HepG2 (cell line): ENCODE measurements around the gene CTRL. TPM values are rescaled to one million over a fixed set of nuclear protein-coding genes. Genes with fewer than 3 reads are reported as not detected.

Experiments
- AKAP8 ChIP-seq: sonication (generic); formaldehyde crosslinking; IDR thresholded peaks from 2 replicates; pipeline ENCODE4 v1.5.1; 2020; ENCODE audit warnings: mild to moderate bottlenecking, missing genetic modification reagents
- DDIT3 ChIP-seq: sonication (generic); formaldehyde crosslinking; IDR thresholded peaks from 2 replicates; pipeline ENCODE4 v1.4.0; 2020; ENCODE audit warnings: mild to moderate bottlenecking, missing genetic modification reagents
- E2F2 ChIP-seq: sonication (generic); formaldehyde crosslinking; IDR thresholded peaks from 2 replicates; pipeline ENCODE4 v1.4.0; 2020; ENCODE audit warnings: missing genetic modification reagents, borderline replicate concordance
- GMEB1 ChIP-seq: sonication (generic); formaldehyde crosslinking; IDR thresholded peaks from 2 replicates; pipeline ENCODE4 v1.5.1; 2020; ENCODE audit warnings: missing genetic modification reagents, mild to moderate bottlenecking, borderline replicate concordance
- PLRG1 ChIP-seq: fragments of 450-650 bp; conservative IDR thresholded peaks from 2 replicates; pipeline ENCODE4 v1.6.1; 2016
- RBM22 ChIP-seq: fragments of 200-400 bp; formaldehyde crosslinking; optimal IDR thresholded peaks from 2 replicates; pipeline ENCODE3; 2017; ENCODE audit warnings: mild to moderate bottlenecking, low read length, moderate library complexity
- TBL1XR1 ChIP-seq: fragments of 150-350 bp; IDR thresholded peaks from 2 replicates; pipeline ENCODE4 v1.6.1; 2014; ENCODE audit warnings: borderline replicate concordance, low read length; ENCODE audit not compliant: partially characterized antibody
- ZBTB2 ChIP-seq: sonication (generic); formaldehyde crosslinking; IDR thresholded peaks from 2 replicates; pipeline ENCODE4 v1.8.0; 2022; ENCODE audit warnings: low read depth, missing genetic modification reagents
- ZBTB42 ChIP-seq: sonication (generic); formaldehyde crosslinking; IDR thresholded peaks from 2 replicates; pipeline ENCODE4 v1.5.0; 2020; ENCODE audit warnings: mild to moderate bottlenecking, missing genetic modification reagents
- ZFYVE20 ChIP-seq: sonication (generic); formaldehyde crosslinking; IDR thresholded peaks from 2 replicates; pipeline ENCODE4 v1.8.0; 2023; ENCODE audit warnings: low read depth, mild to moderate bottlenecking, moderate library complexity, missing genetic modification reagents, borderline replicate concordance
- ZHX2 ChIP-seq, 2 experiments: sonication (generic) in 1 of 2; formaldehyde crosslinking in 1 of 2; IDR thresholded peaks; 2 replicates each; pipeline versions ENCODE4 v1.6.1 to v1.9.0; 2014 to 2022; ENCODE audit warnings: antibody characterized with exemption in 1 of 2, borderline replicate concordance in 1 of 2, inconsistent platforms in 1 of 2, low read depth in 1 of 2, missing genetic modification reagents in 1 of 2
- ZMYM4 ChIP-seq: sonication (generic); formaldehyde crosslinking; IDR thresholded peaks from 2 replicates; pipeline ENCODE4 v1.8.1; 2023; ENCODE audit warnings: mild to moderate bottlenecking, missing genetic modification reagents
- ZNF292 ChIP-seq: sonication (generic); formaldehyde crosslinking; IDR thresholded peaks from 2 replicates; pipeline ENCODE4 v1.8.1; 2022; ENCODE audit warnings: mild to moderate bottlenecking, low read depth, missing genetic modification reagents, borderline replicate concordance
- ZNF431 ChIP-seq: sonication (generic); formaldehyde crosslinking; IDR thresholded peaks from 2 replicates; pipeline ENCODE4 v1.9.0; 2022; ENCODE audit warnings: missing genetic modification reagents, low read depth, mild to moderate bottlenecking, borderline replicate concordance
- ZNF552 ChIP-seq: sonication (generic); formaldehyde crosslinking; IDR thresholded peaks from 2 replicates; pipeline ENCODE4 v1.9.0; 2022; ENCODE audit warnings: missing genetic modification reagents, mild to moderate bottlenecking, borderline replicate concordance
- ZNF557 ChIP-seq: sonication (generic); formaldehyde crosslinking; IDR thresholded peaks from 2 replicates; pipeline ENCODE4 v1.4.0; 2020; ENCODE audit warnings: missing genetic modification reagents
- polyA plus RNA-seq, 8 experiments: library from polyadenylated mRNA; depleted of rRNA in 3 of 8; stranded (reverse) in 7 of 8; unstranded in 1 of 8; fragments of >200 nt; fragmentation: Illumina TruSeq in 4 of 8; extraction: Trizol in 4 of 8; gene quantifications; 2 replicates each; pipeline versions ENCODE4 v1.2.1 to v1.2.3, GENCODE V29; 2011 to 2016; ENCODE audit warnings: low read depth in 4 of 8, missing spikeins in 1 of 8, mixed read lengths in 1 of 8; ENCODE audit not compliant: insufficient read depth in 1 of 8
- total RNA-seq, 5 experiments: library from RNA; depleted of rRNA; stranded (reverse); fragments of >200 nt; fragmentation: Illumina TruSeq; extraction: Trizol; gene quantifications; 2 replicates each; pipeline ENCODE4 v1.2.3, GENCODE V29; 2016; ENCODE audit warnings: low read depth in 1 of 5

CTRL gene
- total and polyA plus RNA-seq, 2 of the 13 experiments (the other 11 are each of a cell fraction or from before 2014, with no cell fraction given) = 1.9 to 2.7 TPM

GRCh38 chr16:67935402-67936123 lies 3.9 kb upstream of the CTRL start (continued):
- TF ChIP-seq ZHX2 (IDR thresholded peaks at IDR 0.05; ENCODE audit: low read depth) (no peak; the same call in 1 of the 2 replicates), ZHX2 (CRISPR knock-in tag; IDR thresholded peaks at IDR 0.05; ENCODE audit: borderline replicate concordance) (peak; percentile 91), ZNF431 (peak; percentile 91), ZNF552 (CRISPR knock-in tag) (no peak; the same call in none of the 2 replicates), RBM22 (no peak), AKAP8 (CRISPR knock-in tag) (peak; percentile 98), PLRG1 (no peak), ZBTB2 (no peak), ZMYM4 (CRISPR knock-in tag) (peak; percentile 52), ZFYVE20 (CRISPR knock-in tag) (peak; percentile 69; the same call in 1 of the 2 replicates), E2F2 (CRISPR knock-in tag) (peak; percentile 76; the same call in 1 of the 2 replicates), ZBTB42 (peak; percentile 26; the same call in 1 of the 2 replicates), DDIT3 (no peak), GMEB1 (CRISPR knock-in tag) (peak; percentile 78), ZNF557 (CRISPR knock-in tag) (0 out of 2 replicates have a peak, but pooled peaks have one; percentile 85), ZNF292 (CRISPR knock-in tag) (no peak), TBL1XR1 (peak; percentile 14)
